ENCODE results near the gene SLC16A7.

GRCh38 chr12:59624732-59625460 lies 29.1 kb downstream of the SLC16A7 start:
- no peak for TF ChIP-seq CTCF (IDR thresholded peaks at IDR 0.05)
- no peak for TF ChIP-seq POLR2A (IDR thresholded peaks at IDR 0.05)
- no peak for TF ChIP-seq POLR2AphosphoS5 (IDR thresholded peaks at IDR 0.05)
- no peak for TF ChIP-seq EP300 (IDR thresholded peaks at IDR 0.05)

All from upper lobe of left lung (tissue), 4 donors.